Renal cortical epithelial cell (primary cell): ENCODE results near the gene MON1B. TPM values are rescaled to one million over a fixed set of nuclear protein-coding genes. Genes with fewer than 3 reads are reported as not detected.
"Not testable (repeated sequence)": the region's sequence is repeated elsewhere in the genome, so short reads cannot be mapped to it uniquely, and the experiment has no call there.

ENCODE experiments used
- DNase-seq: peaks from one replicate; pipeline ENCODE4 v3.0.0-alpha.2; 2011; ENCODE audit warnings: low read depth
- total RNA-seq: library from RNA; depleted of rRNA; stranded (reverse); fragments of >200 nt; gene quantifications from 2 replicates; pipeline ENCODE4 v1.2.3, GENCODE V29; 2014

Gene MON1B
- total RNA-seq, 1 donor from 2014 or later = 14.1 TPM

DNA sequence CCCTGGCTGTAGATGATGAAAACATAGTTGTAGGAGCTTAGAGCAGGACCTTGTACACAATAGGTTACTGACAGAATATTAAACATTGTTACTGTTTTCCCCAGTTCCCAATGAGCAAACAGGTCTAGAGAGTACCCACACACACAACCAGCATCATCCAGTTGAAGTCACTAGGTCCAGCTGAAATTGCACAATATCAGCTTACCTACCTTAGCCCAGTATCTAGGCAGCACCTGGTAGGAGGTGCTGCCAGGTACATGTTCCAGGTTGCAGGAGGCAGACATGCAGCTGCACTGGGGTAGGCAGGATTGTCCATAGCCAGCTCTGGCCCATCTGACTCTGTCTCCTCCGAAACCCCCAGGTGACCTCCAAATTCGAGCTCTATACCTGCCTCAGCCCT, 6.8 kb downstream of the MON1B start:
- DNase-seq = no peak

DNA sequence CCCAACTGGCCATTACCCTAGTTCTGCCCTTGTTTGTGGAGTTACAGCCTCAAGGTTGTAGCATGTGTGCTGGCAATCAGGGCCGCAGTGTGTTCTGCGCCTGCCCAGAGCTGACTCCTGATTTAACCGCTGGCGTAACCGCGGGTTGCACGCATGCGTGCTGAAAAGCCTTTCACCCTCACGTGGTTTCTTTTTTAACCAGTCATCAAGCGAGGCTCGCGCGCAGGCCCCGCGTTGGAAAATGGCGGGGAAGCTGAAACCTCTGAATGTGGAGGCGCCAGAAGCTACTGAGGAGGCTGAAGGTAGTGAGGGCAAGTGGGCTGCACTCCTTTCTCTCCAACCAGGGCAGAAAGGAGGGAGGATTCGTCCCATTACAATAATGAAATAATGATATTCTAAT, 8.2 kb downstream of the MON1B start, which contains the start of gene SYCE1L:
Gene SYCE1L, plus strand, starts transcription at position 198 of the 400 bp plus-strand sequence. Its CDS starts 44 bp downstream, at position 242.
- no peak for DNase-seq

DNA sequence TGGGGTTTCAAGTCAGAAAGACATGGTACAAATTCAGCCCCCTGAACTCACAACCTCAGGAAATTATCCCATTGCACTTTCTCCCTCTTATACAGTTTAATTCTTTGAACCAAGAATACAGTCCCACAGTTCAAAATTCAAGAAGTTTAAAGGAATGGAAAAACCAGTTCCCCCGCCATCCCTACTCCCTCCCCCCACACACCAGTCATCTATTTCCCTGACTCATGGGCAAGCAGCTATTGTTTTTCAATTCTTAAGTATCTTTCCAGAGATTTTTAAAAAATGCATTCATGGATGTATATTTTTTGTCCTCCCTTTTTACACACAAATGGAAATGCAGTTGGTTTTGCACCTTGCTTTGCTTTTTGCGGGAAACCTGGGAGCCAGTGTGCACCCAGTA, 15.5 kb downstream of the MON1B start:
- DNase-seq = no peak

DNA sequence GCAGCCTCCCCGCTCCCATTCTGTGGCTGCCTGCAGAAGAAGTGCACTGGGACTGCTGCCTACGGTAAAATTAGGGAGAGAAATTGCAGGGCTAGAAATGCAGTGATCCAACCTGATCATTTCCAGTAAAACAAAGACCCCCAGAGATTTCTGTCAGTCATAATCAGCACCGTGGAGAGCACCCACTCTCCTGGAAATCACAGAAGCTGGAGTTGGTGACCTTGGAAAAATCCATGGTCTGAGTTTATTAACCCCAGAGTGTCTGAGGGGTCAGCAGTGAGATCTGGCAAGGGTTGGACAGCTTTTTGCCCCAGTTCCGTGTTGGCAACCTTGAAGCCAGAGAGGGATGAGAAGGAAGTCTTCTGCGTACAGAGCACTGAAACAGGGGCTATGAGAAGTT, 16.0 kb downstream of the MON1B start:
- no peak for DNase-seq

DNA sequence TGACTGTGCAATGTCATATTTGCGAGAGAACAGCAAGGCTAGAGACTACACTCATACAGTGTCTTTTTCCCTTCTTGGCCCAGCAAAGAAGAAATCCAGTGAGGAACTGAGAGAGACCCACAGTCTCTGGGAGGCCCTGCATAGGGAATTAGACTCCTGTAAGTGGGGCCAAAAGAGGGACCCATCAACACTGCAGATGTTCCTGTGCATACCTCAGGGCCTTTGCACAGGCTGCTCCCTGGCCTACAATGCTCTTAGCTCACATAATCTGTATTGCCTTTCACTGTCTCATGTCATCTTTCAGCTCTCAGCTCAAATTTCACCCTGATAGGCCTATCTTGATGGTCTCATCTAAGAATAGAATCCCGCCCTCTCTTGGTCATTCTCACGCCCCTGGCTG, 17.4 kb downstream of the MON1B start:
- no peak for DNase-seq

DNA sequence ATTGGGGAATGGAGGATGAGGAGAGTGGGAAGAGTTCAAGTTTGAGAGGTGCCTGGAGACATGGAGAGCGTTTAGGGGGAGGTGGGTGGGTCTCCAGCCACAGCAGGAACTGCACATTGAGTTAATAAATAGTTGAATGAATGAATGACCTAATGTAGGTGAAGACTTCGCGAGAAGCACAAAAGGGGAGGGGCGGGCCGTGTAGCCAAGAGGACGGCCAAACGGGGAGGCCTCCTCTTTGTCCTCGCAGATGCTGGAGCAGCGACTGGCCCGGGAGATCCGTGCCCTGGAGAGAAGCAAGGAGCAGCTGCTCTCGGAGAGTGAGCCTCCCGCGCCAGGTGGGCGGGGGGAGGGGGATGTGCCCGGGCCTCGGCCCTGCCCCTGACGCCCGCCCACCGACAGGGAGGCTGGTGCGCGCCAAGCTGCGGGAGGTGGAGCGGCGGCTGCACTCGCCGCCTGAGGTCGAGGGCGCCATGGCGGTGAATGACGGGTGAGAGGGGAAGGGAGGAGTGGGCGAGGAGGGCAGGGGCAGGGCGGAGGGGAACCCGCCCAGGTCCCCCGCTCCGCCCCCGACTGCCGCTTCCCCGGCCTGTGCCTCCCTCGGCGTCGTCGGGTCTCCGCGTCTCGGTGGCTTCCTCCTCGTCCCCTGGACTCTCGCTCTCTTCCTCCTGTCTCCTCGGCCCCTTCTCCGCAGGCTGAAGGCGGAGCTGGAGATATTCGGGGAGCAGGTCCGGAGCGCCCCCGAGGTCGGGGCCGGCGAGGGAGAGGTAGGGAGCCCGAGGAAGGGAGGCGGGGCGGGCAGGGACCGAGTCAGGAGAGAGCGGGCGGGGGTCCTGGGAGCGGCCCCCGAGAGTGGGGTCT, 21.1 kb downstream of the MON1B start:
- no peak for DNase-seq

DNA sequence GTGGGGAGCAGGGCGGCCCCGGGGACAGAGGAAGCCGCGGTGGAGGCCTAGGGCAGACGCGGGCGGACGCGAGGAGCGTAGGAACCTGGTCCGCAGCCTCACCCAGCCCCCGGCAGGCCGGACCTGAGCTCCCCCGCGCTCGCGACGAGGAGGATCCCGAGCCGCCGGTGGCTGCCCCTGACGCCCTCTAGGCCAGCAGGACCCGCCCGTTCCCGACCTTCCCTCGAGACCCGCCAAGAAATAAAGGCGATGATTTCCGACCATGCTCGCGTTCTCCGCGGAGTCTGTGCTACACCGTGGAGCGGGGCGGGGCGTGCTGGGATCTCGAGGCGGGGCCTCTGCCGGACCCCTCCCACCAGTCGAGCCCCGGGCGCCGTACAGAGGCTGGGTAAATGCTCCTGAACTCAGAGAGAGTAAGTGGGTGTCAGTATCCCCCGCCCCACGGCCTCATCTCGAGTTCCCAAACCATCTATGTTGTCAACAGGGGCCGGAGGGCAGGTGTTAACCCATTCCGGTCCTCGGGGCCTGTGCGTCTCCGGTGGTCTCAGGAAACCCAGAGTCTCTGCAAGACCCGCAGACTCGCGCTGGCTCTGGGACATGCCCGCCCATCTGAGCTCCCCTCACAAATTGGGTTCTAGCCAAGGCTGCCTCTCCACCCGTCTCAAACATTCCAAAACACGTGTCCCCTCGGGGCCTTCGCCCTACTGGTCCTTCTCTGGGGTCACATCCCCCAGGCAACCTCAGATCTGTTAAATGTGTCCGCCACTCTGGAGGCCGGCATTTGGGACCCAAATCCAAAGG, 22.0 kb downstream of the MON1B start:
- DNase-seq = no peak

DNA sequence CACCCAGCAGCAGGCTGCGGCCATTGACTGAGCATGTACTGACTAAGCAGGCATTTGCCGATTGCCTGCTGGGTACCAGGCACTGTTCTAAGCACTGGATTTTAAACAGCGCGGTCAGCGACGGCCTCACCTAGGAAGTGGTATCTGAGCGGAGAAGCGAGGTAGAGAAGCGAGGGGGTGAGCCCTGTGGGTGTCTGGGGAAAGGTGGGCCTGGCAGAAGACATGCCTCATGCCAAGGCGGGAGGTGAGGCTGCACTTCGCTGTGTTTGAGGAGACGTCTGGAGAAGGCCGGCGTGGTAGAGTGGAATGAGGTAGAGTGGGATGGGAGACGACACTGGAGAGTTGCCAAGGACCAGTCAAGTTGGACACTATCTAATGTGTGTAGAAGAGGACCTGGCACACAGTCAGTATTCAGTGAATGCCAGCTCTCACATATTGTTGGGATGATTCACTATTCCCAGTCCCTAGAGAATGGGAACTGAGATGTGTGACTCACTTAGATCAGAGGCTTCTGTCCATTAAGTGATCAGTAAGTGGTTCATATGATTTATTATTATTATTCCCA, 22.6 kb downstream of the MON1B start:
- peak; percentile 97 for DNase-seq

DNA sequence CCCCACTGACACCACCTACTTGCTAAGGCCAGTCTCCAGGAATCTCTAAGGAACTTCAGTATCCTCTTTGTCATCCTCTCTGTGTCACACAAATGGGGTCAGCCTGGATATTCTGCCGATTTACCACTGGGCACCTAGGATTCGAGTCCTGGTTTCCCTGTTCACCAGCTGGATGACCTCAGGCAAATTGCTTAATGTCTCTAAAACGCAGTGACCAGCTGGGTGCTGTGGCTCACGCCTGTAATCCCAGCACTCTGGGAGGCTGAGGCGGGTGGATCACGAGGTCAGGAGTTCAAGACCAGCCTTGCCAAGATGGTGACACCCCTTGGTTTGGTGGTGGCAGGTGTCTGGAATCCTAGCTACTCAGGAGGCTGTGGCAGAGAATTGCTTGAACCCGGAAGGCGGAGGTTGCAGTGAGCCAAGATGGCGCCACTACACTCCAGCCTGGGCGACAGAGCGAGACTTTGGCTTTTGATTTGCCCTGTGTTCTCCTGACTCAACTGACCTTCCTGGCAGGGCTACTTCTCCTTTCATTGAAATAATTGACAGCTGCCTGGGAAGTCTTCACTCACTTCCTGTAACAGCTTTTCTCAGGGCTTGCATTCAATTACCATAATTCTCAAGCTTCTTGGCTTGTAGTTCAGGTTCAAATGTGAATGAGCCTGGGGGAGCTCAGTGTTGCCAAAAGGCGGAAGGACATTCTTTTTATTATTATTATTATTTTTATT, 23.6 kb downstream of the MON1B start:
- DNase-seq = peak; percentile 40

DNA sequence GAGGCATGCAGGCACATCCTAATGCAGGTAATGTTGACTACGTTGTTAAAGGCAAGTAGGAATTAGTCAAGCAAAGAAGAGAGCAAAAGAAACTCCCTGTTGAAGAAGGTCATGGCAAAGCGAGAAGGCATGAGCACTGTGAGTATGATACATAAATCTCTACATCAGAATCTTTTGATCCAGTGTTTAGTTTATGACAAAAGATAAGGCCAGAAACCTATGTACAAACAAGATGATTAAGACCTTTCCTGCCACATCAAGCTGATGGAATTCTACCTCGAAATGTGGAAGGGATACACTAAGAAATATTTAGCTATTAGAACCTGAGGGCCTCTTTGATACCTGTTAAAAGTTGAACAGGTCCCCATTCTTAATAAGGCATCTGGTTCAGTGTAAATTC, 28.4 kb downstream of the MON1B start:
- no peak for DNase-seq

DNA sequence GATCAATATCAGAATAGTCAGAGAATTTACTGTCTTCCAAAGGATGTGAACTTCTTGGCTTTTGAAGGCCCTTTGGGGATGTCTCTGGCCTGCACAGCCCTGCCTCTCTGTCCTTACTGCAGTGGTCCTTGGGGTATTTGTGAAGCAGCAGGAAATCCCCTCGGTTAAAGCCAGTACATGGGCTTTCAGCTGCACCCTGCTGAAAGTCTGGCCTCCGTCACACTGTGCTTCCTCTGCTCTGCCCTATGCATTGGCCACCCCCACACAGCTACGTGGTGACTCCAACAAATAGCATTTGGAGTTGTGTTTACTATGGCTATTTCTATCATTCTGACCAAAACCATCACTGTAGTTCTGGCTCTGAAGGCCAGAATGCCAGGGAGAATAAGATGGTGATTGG, 29.4 kb downstream of the MON1B start:
- no peak for DNase-seq

DNA sequence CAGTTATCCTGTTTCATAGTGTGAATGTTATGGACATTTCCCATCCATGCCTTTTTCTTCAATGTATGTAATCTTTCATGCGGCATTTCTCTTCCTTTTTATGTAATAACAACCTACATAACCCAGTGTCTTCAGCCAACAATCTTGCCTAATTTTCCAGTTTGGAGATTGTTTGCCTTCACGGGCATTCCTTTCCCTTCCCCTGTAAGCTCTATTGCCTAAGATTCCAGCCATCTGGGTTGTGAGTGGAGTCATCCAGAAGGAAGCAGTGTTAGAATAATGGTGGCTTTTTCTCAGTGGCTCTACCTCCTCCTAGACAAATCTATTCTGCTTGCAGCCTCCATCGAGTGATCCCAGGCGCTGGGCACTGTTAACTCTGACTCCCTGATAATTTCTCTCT, 30.5 kb downstream of the MON1B start:
- DNase-seq = no peak

DNA sequence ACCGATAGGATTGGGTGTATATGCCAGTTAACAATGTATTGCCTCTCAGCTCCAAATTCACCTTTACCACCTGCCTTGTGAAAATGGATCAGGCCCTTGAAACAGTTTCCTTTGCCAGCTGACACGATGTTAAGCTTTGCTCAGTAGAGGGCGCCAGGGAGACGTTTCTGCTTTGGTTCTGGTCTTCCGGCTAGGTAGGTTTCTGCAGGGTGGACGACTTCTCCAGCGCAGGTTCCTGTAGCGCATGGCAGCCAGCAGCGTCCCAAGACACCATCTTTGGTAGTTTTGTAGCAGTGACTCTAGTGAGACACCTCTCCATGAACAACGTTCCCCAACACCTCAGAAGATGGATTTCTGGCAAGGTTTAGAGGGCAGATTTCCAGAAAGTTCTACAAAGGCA, 32.2 kb downstream of the MON1B start:
- no peak for DNase-seq

DNA sequence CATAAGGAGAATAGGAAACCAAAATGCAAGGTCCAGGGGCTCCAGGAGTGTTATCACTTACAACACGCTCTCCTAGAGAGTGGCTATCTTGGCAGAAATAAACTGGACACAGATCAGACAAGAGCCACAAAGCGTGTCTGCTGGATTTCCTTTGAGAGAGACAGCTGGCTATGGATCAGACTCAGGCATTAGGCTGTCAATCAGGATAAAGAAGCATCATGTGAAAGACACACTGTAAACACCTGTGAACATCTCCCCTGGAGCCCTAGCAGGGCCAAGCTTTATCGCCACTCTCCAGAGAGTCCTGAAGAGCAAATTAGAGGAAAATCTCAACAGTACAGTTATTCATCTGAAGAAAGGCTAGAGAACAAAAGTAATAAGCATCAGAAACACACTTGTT, 34.2 kb downstream of the MON1B start:
- DNase-seq = no peak

DNA sequence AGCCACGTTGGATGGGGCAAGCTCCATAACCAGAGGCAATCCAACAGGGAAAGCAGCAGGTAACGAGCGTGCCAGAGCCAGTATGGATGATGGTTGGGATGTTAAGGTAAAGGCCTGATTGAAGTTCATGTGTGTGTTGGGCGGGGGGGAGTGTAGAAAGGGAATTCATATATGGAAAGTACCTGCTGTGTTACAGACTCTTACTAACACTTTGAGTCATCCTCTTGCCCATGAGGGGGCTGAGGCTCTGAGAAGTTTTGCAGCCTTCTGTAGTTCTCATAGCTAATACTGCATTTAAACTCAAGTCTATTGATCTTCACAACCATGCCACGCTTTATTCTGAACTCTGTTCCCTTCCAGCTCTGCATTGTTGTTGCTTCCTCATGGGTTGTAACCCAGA, 36.8 kb downstream of the MON1B start:
- DNase-seq = no peak

DNA sequence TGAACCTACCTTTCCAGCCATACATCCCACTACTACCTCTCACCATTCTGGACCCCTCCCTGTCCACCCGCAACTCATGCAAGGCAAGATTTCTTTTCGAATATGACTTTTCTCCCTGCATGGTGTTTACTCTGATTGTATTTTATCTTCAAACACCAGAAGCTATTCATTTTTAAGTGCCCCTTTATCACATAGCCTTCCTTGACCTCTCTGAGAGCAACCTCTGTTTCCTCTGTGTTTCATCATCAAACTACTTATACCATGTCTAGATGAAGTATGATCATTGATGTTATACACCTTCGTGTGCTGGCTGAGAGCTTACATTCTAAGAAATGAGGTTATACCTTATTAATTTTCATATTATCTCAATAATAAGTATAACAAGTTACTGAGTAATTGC, 40.1 kb downstream of the MON1B start:
- no peak for DNase-seq

DNA sequence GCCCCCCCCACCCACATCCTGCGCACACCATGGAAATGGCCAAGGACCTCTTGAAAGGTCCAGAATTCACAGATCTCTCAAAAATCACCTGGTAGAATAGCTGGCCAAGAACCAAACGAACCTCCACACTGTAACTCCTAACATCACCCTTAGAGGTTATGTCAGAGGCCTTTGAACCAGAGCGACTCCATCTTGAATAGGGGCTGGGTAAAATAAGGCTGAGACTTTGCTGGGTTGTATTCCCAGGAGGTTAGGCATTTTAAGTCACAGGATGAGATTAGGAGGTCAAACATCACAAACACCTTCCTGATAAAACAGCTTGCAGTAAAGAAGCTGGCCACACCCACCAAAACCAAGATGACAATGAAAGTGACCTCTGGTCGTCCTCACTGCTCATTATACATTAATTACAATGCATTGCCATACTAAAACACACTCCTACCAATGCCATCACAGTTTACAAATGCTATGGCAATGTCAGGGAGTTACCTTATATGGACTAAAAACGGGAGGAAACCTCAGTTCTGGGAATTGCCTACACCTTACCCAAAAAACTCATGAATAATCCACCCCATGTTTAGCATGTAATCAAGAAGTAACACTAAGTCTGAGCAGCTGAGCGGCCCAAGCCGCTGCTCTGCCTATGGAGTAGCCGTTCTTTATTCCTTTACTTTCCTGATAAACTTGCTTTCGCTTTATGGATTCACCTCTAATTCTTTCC, 43.0 kb downstream of the MON1B start:
- DNase-seq = no peak

DNA sequence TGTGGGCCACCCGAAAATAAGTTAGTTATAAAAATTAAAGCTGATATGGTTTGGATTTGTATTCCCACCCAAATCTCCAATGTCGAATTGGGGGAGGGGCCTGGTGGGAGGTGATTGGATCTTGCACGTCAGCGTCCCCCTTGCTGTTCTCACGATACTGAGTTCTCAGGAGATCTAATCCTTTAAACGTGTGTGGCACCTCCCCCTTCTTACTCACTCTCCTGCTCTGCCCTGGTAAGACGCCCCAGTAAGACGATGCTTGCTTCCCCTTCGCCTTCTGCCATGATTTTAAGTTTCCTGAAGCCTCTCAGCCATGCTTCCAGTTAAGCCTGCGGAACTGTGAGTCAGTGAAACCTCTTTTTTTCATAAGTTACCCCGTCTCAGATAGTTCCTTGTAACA, 43.6 kb downstream of the MON1B start:
- DNase-seq = peak; percentile 38

DNA sequence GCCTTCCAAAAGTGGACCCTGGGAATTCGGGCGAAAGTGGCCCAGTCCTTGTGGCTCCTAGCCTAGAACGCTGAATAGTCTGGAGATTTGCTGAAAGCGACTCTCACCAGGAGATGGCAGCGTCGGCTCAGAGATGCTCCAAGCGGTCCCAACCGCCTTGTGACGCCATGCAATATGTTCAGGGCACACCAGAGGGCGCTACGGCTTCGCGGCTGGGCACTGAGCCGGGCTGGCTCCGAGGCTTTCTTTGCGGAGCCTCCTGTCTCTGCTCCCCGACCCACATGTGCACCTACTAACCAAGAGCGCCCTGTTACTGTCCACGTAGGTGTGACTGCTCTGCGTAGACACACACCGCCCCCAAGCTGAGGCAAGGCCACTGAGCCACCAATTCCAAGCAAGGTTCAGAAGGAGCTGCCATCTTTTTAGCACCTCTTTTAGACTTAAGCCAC, 45.1 kb downstream of the MON1B start:
- DNase-seq = peak; percentile 57

DNA sequence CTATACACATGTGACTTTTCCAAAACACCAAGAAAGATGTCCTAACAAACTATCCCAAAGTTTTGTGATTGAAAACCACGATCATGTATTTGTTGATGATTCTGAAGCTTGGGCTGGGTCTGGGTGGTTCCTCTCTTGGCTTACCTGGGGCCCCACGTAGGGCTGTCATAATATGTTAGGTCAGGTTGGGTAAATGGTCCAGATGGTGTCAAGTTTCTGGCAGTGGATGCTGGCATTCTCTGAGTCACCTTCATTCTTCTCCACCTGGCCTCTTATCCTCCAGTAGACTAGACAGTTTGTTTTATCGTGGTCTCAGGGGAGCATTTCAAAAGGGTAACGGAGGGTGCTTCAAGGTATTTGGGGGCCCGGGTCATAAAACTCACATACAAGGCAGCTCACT, 47.6 kb downstream of the MON1B start:
- no peak for DNase-seq

DNA sequence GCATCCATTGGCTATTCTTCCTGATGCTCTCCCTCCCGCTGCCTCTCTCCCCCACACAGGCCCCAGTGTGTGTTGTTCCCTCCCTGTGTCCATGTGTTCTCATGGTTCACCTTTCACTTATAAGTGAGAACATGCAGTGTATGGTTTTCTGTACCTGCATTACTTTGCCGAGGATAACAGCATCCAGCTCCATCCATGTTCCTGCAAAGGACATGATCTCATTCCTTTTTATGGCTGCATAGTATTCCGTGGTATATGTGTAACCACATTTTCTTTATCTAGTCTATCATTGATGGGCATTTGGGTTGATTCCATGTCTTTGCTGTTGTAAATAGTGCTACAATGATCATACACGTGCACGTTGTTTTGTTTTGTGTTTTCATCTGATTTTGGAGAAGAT, 51.5 kb downstream of the MON1B start:
- not testable (repeated sequence) for DNase-seq
